Karpas-422 (cell line): ENCODE data around the gene UBLCP1. TPM values are rescaled to one million over a fixed set of nuclear protein-coding genes. Genes with fewer than 3 reads are reported as not detected.

Source experiments
- DNase-seq: peaks from one replicate; pipeline ENCODE4 v3.0.0-alpha.2; 2015
- H2AFZ ChIP-seq: fragments of 200-600 bp; sonication (generic); 2 replicates; pipeline ENCODE4 v1.6.1; 2014; ENCODE audit warnings: antibody characterized with exemption, low read length, mixed read lengths
- H3K27ac ChIP-seq: fragments of 200-600 bp; sonication (generic); 2 replicates; pipeline ENCODE4 v1.5.1; 2014; ENCODE audit warnings: mild to moderate bottlenecking, low read length, moderate library complexity
- H3K27me3 ChIP-seq: fragments of 200-600 bp; sonication (generic); 2 replicates; pipeline ENCODE4 v1.6.1; 2014; ENCODE audit warnings: low read length, mixed read lengths
- H3K36me3 ChIP-seq: fragments of 200-600 bp; sonication (generic); 2 replicates; pipeline ENCODE4 v1.6.1; 2014; ENCODE audit warnings: low read length, mixed read lengths; ENCODE audit not compliant: insufficient read depth
- H3K4me1 ChIP-seq: fragments of 200-600 bp; sonication (generic); 2 replicates; pipeline ENCODE4 v1.6.1; 2014; ENCODE audit warnings: mild to moderate bottlenecking, low read length, mixed read lengths
- H3K4me2 ChIP-seq: fragments of 200-600 bp; sonication (generic); 2 replicates; pipeline ENCODE4 v1.6.1; 2014; ENCODE audit warnings: low read length, low read depth, mild to moderate bottlenecking; ENCODE audit not compliant: poor library complexity, severe bottlenecking
- H3K4me3 ChIP-seq: fragments of 200-600 bp; sonication (generic); 2 replicates; pipeline ENCODE4 v1.5.1; 2014; ENCODE audit warnings: mild to moderate bottlenecking, antibody characterized with exemption, low read length, mixed read lengths
- H3K79me2 ChIP-seq: fragments of 200-600 bp; sonication (generic); 2 replicates; pipeline ENCODE4 v1.6.1; 2014; ENCODE audit warnings: mild to moderate bottlenecking, low read length, mixed read lengths
- H3K9ac ChIP-seq: fragments of 200-600 bp; sonication (generic); 2 replicates; pipeline ENCODE4 v1.6.0; 2014; ENCODE audit warnings: low read length
- H3K9me2 ChIP-seq: fragments of 200-600 bp; sonication (generic), shearing (Covaris generic); replicated peaks from 2 replicates; pipeline ENCODE4 v1.6.0; 2014; ENCODE audit warnings: mild to moderate bottlenecking, low read length, moderate library complexity; ENCODE audit not compliant: insufficient read depth
- H3K9me3 ChIP-seq: fragments of 300-700, 200-600 bp; sonication (generic); 2 replicates; pipeline ENCODE4 v1.6.1; 2014; ENCODE audit warnings: low read length, mixed read lengths
- H4K20me1 ChIP-seq: fragments of 200-600 bp; sonication (generic); 2 replicates; pipeline ENCODE4 v1.6.1; 2014; ENCODE audit warnings: mild to moderate bottlenecking, antibody characterized with exemption, low read length, low read depth; ENCODE audit not compliant: insufficient read depth
- total RNA-seq: library from RNA; depleted of rRNA; stranded (reverse); fragments of >200 nt; shearing (Covaris generic); gene quantifications from 2 replicates; pipeline ENCODE4 v1.2.3, GENCODE V29; 2014; ENCODE audit warnings: low replicate concordance; rRNA removed

UBLCP1 gene, protein sequence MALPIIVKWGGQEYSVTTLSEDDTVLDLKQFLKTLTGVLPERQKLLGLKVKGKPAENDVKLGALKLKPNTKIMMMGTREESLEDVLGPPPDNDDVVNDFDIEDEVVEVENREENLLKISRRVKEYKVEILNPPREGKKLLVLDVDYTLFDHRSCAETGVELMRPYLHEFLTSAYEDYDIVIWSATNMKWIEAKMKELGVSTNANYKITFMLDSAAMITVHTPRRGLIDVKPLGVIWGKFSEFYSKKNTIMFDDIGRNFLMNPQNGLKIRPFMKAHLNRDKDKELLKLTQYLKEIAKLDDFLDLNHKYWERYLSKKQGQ
- 15.8 and 36.2 TPM in 2 replicates for total RNA-seq

DNA sequence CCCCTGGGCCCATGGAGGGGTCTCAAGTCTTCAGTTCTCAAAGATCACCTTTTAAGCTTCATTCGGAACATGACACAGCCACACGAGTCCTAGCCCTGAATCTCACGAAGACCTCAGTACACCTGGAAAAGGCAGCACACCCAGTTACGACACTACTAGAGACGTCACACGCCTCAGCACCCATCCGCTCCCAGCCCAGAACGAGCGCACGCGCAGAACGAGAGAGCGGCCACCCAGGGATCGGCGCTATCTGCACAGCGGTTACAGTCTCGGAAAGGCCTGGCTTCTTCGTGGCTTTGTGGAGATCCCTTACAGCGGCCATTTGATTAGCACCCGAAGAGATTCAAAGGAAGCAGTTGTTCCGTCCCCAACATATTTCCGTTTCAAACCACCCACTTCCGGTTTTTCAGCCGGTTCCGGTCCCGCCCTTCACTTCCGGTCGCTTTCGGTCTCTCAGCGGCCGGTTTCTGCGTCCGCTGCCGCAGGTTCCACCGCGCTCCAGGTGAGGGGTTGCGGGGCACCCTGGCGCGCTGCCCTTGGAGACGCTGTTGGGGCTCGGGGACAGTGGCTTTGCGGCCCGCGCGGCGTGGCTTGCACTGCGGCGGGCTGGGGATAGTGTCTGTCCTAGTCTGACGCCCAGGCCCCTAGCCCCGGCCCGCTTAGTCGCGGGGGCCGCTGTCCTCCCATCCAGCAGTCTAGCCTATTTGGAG is at the start of gene UBLCP1:
Gene UBLCP1, plus strand, starts transcription at position 432 of the 710 bp plus-strand sequence. CDS start 5,626 bp downstream, outside the sequence.
- Histone ChIP-seq H3K4me1 (peaks cover 24% of the 10 kb centered on the region), H3K27me3 (no peaks in the 10 kb centered on the region), H3K79me2 (peaks cover 55% of the 10 kb centered on the region), H3K36me3 (0 out of 2 replicates have a peak, but pooled peaks cover 4% of the 10 kb centered on the region), H3K4me2 (peak within 1 kb of the TSS; percentile 82), H3K9ac (peak within 1 kb of the TSS; percentile 96), H3K9me2 (no peaks in the 10 kb centered on the region), H3K4me3 (peak within 1 kb of the TSS; percentile 98), H2AFZ (peak within 1 kb of the TSS; percentile 87), H3K27ac (peak within 1 kb of the TSS; percentile 81), H4K20me1 (no peaks in the 10 kb centered on the region; the same call in 1 of the 2 replicates), H3K9me3 (no peaks in the 10 kb centered on the region)
- peak; percentile 96 for DNase-seq

GRCh38 chr5:159214486-159215271 is 48.4 kb upstream of the UBLCP1 start:
- Histone ChIP-seq H3K27me3 (no peaks in the 10 kb centered on the region), H3K9me2 (no peaks in the 10 kb centered on the region), H3K4me3 (no peak overlapping the region), H3K79me2 (peaks cover 2% of the 10 kb centered on the region; the same call in 1 of the 2 replicates), H3K9ac (no peak overlapping the region), H3K27ac (no peak overlapping the region), H4K20me1 (no peaks in the 10 kb centered on the region), H3K9me3 (no peaks in the 10 kb centered on the region), H3K4me2 (no peak overlapping the region), H2AFZ (no peak overlapping the region), H3K4me1 (peaks cover 9% of the 10 kb centered on the region), H3K36me3 (no peaks in the 10 kb centered on the region)
- no peak for DNase-seq

GRCh38 chr5:159215886-159216285 is 47.2 kb upstream of the UBLCP1 start:
- Histone ChIP-seq H4K20me1 (no peaks in the 10 kb centered on the region), H3K79me2 (no peaks in the 10 kb centered on the region), H3K4me1 (no peaks in the 10 kb centered on the region), H3K9me3 (no peaks in the 10 kb centered on the region), H3K9me2 (no peaks in the 10 kb centered on the region), H3K9ac (no peak overlapping the region), H3K4me3 (no peak overlapping the region), H3K36me3 (no peaks in the 10 kb centered on the region), H3K4me2 (no peak overlapping the region), H2AFZ (no peak overlapping the region), H3K27me3 (no peaks in the 10 kb centered on the region), H3K27ac (no peak overlapping the region)
- no peak for DNase-seq

GRCh38 chr5:159216454-159216853 is 46.6 kb upstream of the UBLCP1 start:
- no peaks in the 10 kb centered on the region for H3K27me3 ChIP-seq
- H3K4me3 ChIP-seq: no peak overlapping the region
- H3K9me3 ChIP-seq: no peaks in the 10 kb centered on the region
- no peaks in the 10 kb centered on the region for H3K79me2 ChIP-seq
- no peaks in the 10 kb centered on the region for H3K9me2 ChIP-seq
- no peak overlapping the region for H3K9ac ChIP-seq
- H3K36me3 ChIP-seq: no peaks in the 10 kb centered on the region
- no peak for DNase-seq
- no peaks in the 10 kb centered on the region for H4K20me1 ChIP-seq
- H3K4me1 ChIP-seq: no peaks in the 10 kb centered on the region
- no peak overlapping the region for H3K4me2 ChIP-seq
- H3K27ac ChIP-seq: no peak overlapping the region
- H2AFZ ChIP-seq: no peak overlapping the region

GRCh38 chr5:159217236-159217635 is 45.9 kb upstream of the UBLCP1 start:
- no peak overlapping the region for H3K9ac ChIP-seq
- DNase-seq: no peak
- no peaks in the 10 kb centered on the region for H3K4me1 ChIP-seq
- H3K27me3 ChIP-seq: no peaks in the 10 kb centered on the region
- H3K79me2 ChIP-seq: no peaks in the 10 kb centered on the region
- no peaks in the 10 kb centered on the region for H4K20me1 ChIP-seq
- no peaks in the 10 kb centered on the region for H3K9me2 ChIP-seq
- H2AFZ ChIP-seq: no peak overlapping the region
- no peak overlapping the region for H3K4me3 ChIP-seq
- H3K27ac ChIP-seq: no peak overlapping the region
- H3K36me3 ChIP-seq: no peaks in the 10 kb centered on the region
- H3K4me2 ChIP-seq: no peak overlapping the region
- no peaks in the 10 kb centered on the region for H3K9me3 ChIP-seq

- Histone ChIP-seq H3K9ac (no peak overlapping the region), H3K9me2 (no peaks in the 10 kb centered on the region), H2AFZ (no peak overlapping the region), H3K4me2 (no peak overlapping the region), H3K9me3 (no peaks in the 10 kb centered on the region), H3K36me3 (no peaks in the 10 kb centered on the region), H3K4me1 (no peaks in the 10 kb centered on the region), H3K27me3 (no peaks in the 10 kb centered on the region), H3K79me2 (no peaks in the 10 kb centered on the region), H3K27ac (no peak overlapping the region), H4K20me1 (no peaks in the 10 kb centered on the region), H3K4me3 (no peak overlapping the region)
- no peak for DNase-seq
Observed at GRCh38 chr5:159218595-159219023, 44.5 kb upstream of the UBLCP1 start.

DNA sequence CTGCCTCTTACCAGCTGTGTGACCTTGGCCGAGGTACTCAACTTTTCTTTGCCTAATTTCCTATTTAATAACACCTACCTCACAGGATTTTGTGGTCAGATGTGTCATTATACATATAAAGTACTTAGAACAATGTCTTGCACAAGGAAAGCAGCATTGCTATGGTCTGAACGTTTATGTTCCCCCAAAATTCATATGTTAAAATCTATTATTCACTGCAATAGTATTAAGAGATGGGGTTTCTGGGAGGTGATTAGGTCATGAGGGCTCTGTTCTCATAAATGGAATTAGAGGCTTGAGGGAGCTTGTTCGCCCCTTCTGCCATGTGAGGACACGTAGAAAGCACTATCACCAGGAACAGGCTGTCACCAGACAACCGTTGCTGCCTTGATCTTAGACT is 42.9 kb upstream of the UBLCP1 start:
- Histone ChIP-seq H3K9me2 (no peaks in the 10 kb centered on the region), H3K36me3 (no peaks in the 10 kb centered on the region), H2AFZ (no peak overlapping the region)

GRCh38 chr5:159223469-159223868 is 39.6 kb upstream of the UBLCP1 start:
- no peaks in the 10 kb centered on the region for H3K79me2 ChIP-seq

More for the DNA sequence above, 42.9 kb upstream of the UBLCP1 start:
- H3K9me3 ChIP-seq: no peaks in the 10 kb centered on the region
- no peak overlapping the region for H3K4me2 ChIP-seq
- H3K27me3 ChIP-seq: no peaks in the 10 kb centered on the region
- no peaks in the 10 kb centered on the region for H3K79me2 ChIP-seq
- DNase-seq: no peak
- H3K9ac ChIP-seq: no peak overlapping the region
- H3K4me3 ChIP-seq: no peak overlapping the region
- H3K27ac ChIP-seq: no peak overlapping the region
- no peaks in the 10 kb centered on the region for H3K4me1 ChIP-seq
- no peaks in the 10 kb centered on the region for H4K20me1 ChIP-seq

More at GRCh38 chr5:159223469-159223868, 39.6 kb upstream of the UBLCP1 start:
- no peaks in the 10 kb centered on the region for H4K20me1 ChIP-seq
- H3K9me2 ChIP-seq: no peaks in the 10 kb centered on the region
- no peak overlapping the region for H3K4me2 ChIP-seq
- no peaks in the 10 kb centered on the region for H3K9me3 ChIP-seq
- H3K36me3 ChIP-seq: no peaks in the 10 kb centered on the region
- H2AFZ ChIP-seq: no peak overlapping the region
- no peak overlapping the region for H3K9ac ChIP-seq
- H3K4me3 ChIP-seq: no peak overlapping the region
- H3K4me1 ChIP-seq: no peaks in the 10 kb centered on the region
- no peak for DNase-seq
- H3K27me3 ChIP-seq: no peaks in the 10 kb centered on the region
- no peak overlapping the region for H3K27ac ChIP-seq
